Measurements from ENCODE around the gene PEPD. TPM values are rescaled to one million over a fixed set of nuclear protein-coding genes. Genes with fewer than 3 reads are reported as not detected.
A peak's percentile ranks its signal among the peaks of the same experiment; 100 is the strongest.

PEPD gene
- total RNA-seq, 1 donor from 2014 or later = 49.7 TPM

- peaks cover 3% of the 10 kb centered on the region for H3K4me1 Mint-ChIP-seq
These were observed 133.3 kb downstream of the PEPD start for GRCh38 chr19:33388231-33388724.

GRCh38 chr19:33387351-33388230 lies 134.0 kb downstream of the PEPD start:
- Mint-ChIP-seq H3K27me3 (ENCODE audit: low read depth) (no peaks in the 10 kb centered on the region), H3K36me3 (no peaks in the 10 kb centered on the region), H3K27ac (no peak overlapping the region), H3K4me3 (no peak overlapping the region), H3K9me3 (no peaks in the 10 kb centered on the region), H3K4me1 (peaks cover 3% of the 10 kb centered on the region)
- TF ChIP-seq, protein P1, sequence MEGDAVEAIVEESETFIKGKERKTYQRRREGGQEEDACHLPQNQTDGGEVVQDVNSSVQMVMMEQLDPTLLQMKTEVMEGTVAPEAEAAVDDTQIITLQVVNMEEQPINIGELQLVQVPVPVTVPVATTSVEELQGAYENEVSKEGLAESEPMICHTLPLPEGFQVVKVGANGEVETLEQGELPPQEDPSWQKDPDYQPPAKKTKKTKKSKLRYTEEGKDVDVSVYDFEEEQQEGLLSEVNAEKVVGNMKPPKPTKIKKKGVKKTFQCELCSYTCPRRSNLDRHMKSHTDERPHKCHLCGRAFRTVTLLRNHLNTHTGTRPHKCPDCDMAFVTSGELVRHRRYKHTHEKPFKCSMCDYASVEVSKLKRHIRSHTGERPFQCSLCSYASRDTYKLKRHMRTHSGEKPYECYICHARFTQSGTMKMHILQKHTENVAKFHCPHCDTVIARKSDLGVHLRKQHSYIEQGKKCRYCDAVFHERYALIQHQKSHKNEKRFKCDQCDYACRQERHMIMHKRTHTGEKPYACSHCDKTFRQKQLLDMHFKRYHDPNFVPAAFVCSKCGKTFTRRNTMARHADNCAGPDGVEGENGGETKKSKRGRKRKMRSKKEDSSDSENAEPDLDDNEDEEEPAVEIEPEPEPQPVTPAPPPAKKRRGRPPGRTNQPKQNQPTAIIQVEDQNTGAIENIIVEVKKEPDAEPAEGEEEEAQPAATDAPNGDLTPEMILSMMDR (IDR thresholded peaks at IDR 0.05; ENCODE audit: unreplicated experiment) = no peak
- DNase-seq (ENCODE audit: low spot score in 2 of 2, unreplicated experiment in 2 of 2) = no peak

More at GRCh38 chr19:33388231-33388724, 133.3 kb downstream of the PEPD start:
- DNase-seq (ENCODE audit: low spot score in 2 of 2, unreplicated experiment in 2 of 2) = no peak
- Mint-ChIP-seq H3K27me3 (ENCODE audit: low read depth) (no peaks in the 10 kb centered on the region), H3K36me3 (no peaks in the 10 kb centered on the region), H3K27ac (no peak overlapping the region), H3K9me3 (no peaks in the 10 kb centered on the region), H3K4me3 (no peak overlapping the region)
- TF ChIP-seq, protein P1 (IDR thresholded peaks at IDR 0.05; ENCODE audit: unreplicated experiment) = no peak

- Mint-ChIP-seq H3K4me1 (peaks cover 3% of the 10 kb centered on the region), H3K9me3 (no peaks in the 10 kb centered on the region), H3K27ac (no peak overlapping the region), H3K36me3 (no peaks in the 10 kb centered on the region), H3K27me3 (ENCODE audit: low read depth) (no peaks in the 10 kb centered on the region), H3K4me3 (no peak overlapping the region)
- TF ChIP-seq, protein P1 (IDR thresholded peaks at IDR 0.05; ENCODE audit: unreplicated experiment) = no peak
- DNase-seq (ENCODE audit: low spot score in 2 of 2, unreplicated experiment in 2 of 2) = no peak
These were observed 135.2 kb downstream of the PEPD start for GRCh38 chr19:33386361-33386858.

- Mint-ChIP-seq H3K27me3 (ENCODE audit: low read depth) (no peaks in the 10 kb centered on the region), H3K4me1 (peaks cover 3% of the 10 kb centered on the region), H3K4me3 (no peak overlapping the region), H3K36me3 (peaks cover under 1% of the 10 kb centered on the region), H3K9me3 (no peaks in the 10 kb centered on the region), H3K27ac (no peak overlapping the region)
- TF ChIP-seq, protein P1 (IDR thresholded peaks at IDR 0.05; ENCODE audit: unreplicated experiment) = no peak
- DNase-seq (ENCODE audit: low spot score in 2 of 2, unreplicated experiment in 2 of 2) = no peak
These were observed 135.6 kb downstream of the PEPD start for GRCh38 chr19:33385956-33386355.

- peaks cover under 1% of the 10 kb centered on the region for H3K4me1 Mint-ChIP-seq
- TF ChIP-seq, protein P1 (IDR thresholded peaks at IDR 0.05; ENCODE audit: unreplicated experiment) = no peak
- H3K9me3 Mint-ChIP-seq = no peaks in the 10 kb centered on the region
- no peak overlapping the region for H3K4me3 Mint-ChIP-seq
- H3K36me3 Mint-ChIP-seq = peaks cover 2% of the 10 kb centered on the region
- H3K27ac Mint-ChIP-seq = peak overlapping the region; percentile 25
- no peaks in the 10 kb centered on the region for H3K27me3 Mint-ChIP-seq (ENCODE audit: low read depth)
- no peak for DNase-seq (ENCODE audit: low spot score in 2 of 2, unreplicated experiment in 2 of 2)
These were observed 136.6 kb downstream of the PEPD start for GRCh38 chr19:33384983-33385382.
